Activated CD4-positive, alpha-beta memory T cell treated with anti-CD3 and anti-CD28 coated beads for 36 hours (primary cell): ENCODE measurements around the gene ZHX3. TPM values are rescaled to one million over a fixed set of nuclear protein-coding genes. Genes with fewer than 3 reads are reported as not detected.
A peak's percentile ranks its signal among the peaks of the same experiment; 100 is the strongest.
"Not testable (repeated sequence)": the region's sequence is repeated elsewhere in the genome, so short reads cannot be mapped to it uniquely, and the experiment has no call there.

Source experiments
- CTCF ChIA-PET: fragments of 350-600 bp; sonication (Branson Sonifier 250); formaldehyde crosslinking; loops from one replicate; lab custom pipeline; 2021; ENCODE audit warnings: antibody characterized with exemption, inconsistent platforms; lab: Charles Lee
- POLR2A ChIA-PET: fragments of 350-600 bp; sonication (Branson Sonifier 250); formaldehyde crosslinking; loops from one replicate; lab custom pipeline; 2021; ENCODE audit warnings: antibody characterized with exemption; lab: Charles Lee
- DNase-seq: peaks from one replicate; pipeline ENCODE4 v3.0.0-alpha.2; 2020
- H3K27ac Mint-ChIP-seq: one replicate; pipeline ENCODE4 v1.8.0; 2021; ENCODE audit warnings: mixed read lengths
- H3K27me3 Mint-ChIP-seq: one replicate; pipeline ENCODE4 v1.8.0; 2021; ENCODE audit warnings: mixed read lengths
- H3K36me3 Mint-ChIP-seq: one replicate; pipeline ENCODE4 v1.8.0; 2021; ENCODE audit warnings: mixed read lengths
- H3K4me1 Mint-ChIP-seq: one replicate; pipeline ENCODE4 v1.8.0; 2021; ENCODE audit warnings: low read depth, mixed read lengths
- H3K4me3 Mint-ChIP-seq: one replicate; pipeline ENCODE4 v1.8.0; 2021; ENCODE audit warnings: mild to moderate bottlenecking, mixed read lengths
- H3K9me3 Mint-ChIP-seq: one replicate; pipeline ENCODE4 v1.8.0; 2021; ENCODE audit warnings: mixed read lengths
- intact Hi-C: fragments of 100-400 bp; cut with micrococcal nuclease; formaldehyde crosslinking; loops from one replicate; pipeline ENCODE4 v1.15.1; 2023
- microRNA-seq: library from miRNA; unstranded; fragments of <30 nt; microRNA quantifications from one replicate; pipeline ENCODE4 v1.2.0, GENCODE V29; 2022; ENCODE audit warnings: borderline number of aligned reads, borderline microRNAs expressed, borderline replicate concordance
- total RNA-seq, 2 experiments: library from RNA; stranded (reverse); gene quantifications; one replicate each; pipeline ENCODE4 v1.2.3, GENCODE V29; 2021

ZHX3 gene
- total RNA-seq, 2 experiments from 2014 or later = 9.4 to 11.3 TPM

GRCh38 chr20:41135888-41136679 lies 181.4 kb downstream of the ZHX3 start:
- Mint-ChIP-seq H3K4me3 (peak overlapping the region; percentile 75), H3K27me3 (no peaks in the 10 kb centered on the region), H3K4me1 (peaks cover 63% of the 10 kb centered on the region), H3K36me3 (peaks cover 14% of the 10 kb centered on the region), H3K27ac (peak overlapping the region; percentile 75), H3K9me3 (no peaks in the 10 kb centered on the region)
- intact Hi-C loops = loop anchor here (1.0 to 10.0 kb wide), 5 partner anchors 36 to 299 kb away; partner anchors contain the start of genes LPIN3 and ZHX3
- CTCF ChIA-PET = interaction anchor here (0.5 to 7.4 kb wide), 39 partner anchors 8 to 245 kb away, joined by 3 to 95 read pairs (median 7); partner anchors contain the start of gene LPIN3
- POLR2A ChIA-PET = interaction anchor here (0.8 to 6.3 kb wide), 3 partner anchors 10 to 21 kb away, joined by 3 to 85 read pairs (median 4); no protein-coding TSS in a partner anchor
- DNase-seq = no peak

- POLR2A ChIA-PET = interaction anchor here (1.4 to 6.3 kb wide), 2 partner anchors 18 to 22 kb away, joined by 4 to 85 read pairs; no protein-coding TSS in a partner anchor
- peak; percentile 77 for DNase-seq
- H3K4me1 Mint-ChIP-seq = peaks cover 59% of the 10 kb centered on the region
- no peak overlapping the region for H3K27ac Mint-ChIP-seq
- H3K36me3 Mint-ChIP-seq = peaks cover 13% of the 10 kb centered on the region
- intact Hi-C loops = loop anchor here (1.0 to 10.0 kb wide), 5 partner anchors 37 to 299 kb away; partner anchors contain the start of genes LPIN3 and ZHX3
- CTCF ChIA-PET = interaction anchor here (0.5 to 7.4 kb wide), 49 partner anchors 9 to 476 kb away, joined by 3 to 95 read pairs (median 5); partner anchors contain the start of gene LPIN3
- H3K4me3 Mint-ChIP-seq = peak overlapping the region; percentile 75
- no peaks in the 10 kb centered on the region for H3K27me3 Mint-ChIP-seq
- no peaks in the 10 kb centered on the region for H3K9me3 Mint-ChIP-seq
These were observed 182.2 kb downstream of the ZHX3 start for GRCh38 chr20:41135187-41135887.

- intact Hi-C loops = loop anchor here (1.0 to 10.0 kb wide), 5 partner anchors 38 to 300 kb away; partner anchors contain the start of genes LPIN3 and ZHX3
- Mint-ChIP-seq H3K4me3 (no peak overlapping the region), H3K27ac (no peak overlapping the region), H3K4me1 (peaks cover 52% of the 10 kb centered on the region), H3K9me3 (no peaks in the 10 kb centered on the region), H3K27me3 (no peaks in the 10 kb centered on the region), H3K36me3 (peaks cover 10% of the 10 kb centered on the region)
- CTCF ChIA-PET = interaction anchor here (0.6 to 7.4 kb wide), 56 partner anchors 8 to 477 kb away, joined by 3 to 95 read pairs (median 4); partner anchors contain the start of gene LPIN3
- DNase-seq = no peak
- POLR2A ChIA-PET = interaction anchor here (1.1 to 6.3 kb wide), 2 partner anchors 12 to 23 kb away, joined by 5 to 85 read pairs; no protein-coding TSS in a partner anchor
These were observed 183.0 kb downstream of the ZHX3 start for GRCh38 chr20:41134362-41135186.

GRCh38 chr20:41133709-41134361 lies 183.7 kb downstream of the ZHX3 start:
- Mint-ChIP-seq H3K27ac (peak overlapping the region; percentile 62), H3K27me3 (no peaks in the 10 kb centered on the region), H3K4me3 (no peak overlapping the region), H3K36me3 (peaks cover 7% of the 10 kb centered on the region), H3K9me3 (no peaks in the 10 kb centered on the region), H3K4me1 (peaks cover 48% of the 10 kb centered on the region)
- ChIA-PET POLR2A (interaction anchor here (1.1 to 6.3 kb wide), 2 partner anchors 13 to 23 kb away, joined by 5 to 85 read pairs; no protein-coding TSS in a partner anchor), CTCF (interaction anchor here (0.7 to 7.4 kb wide), 29 partner anchors 8 to 211 kb away, joined by 3 to 95 read pairs (median 7); partner anchors contain the start of gene LPIN3)
- intact Hi-C loops = loop anchor here (10.0 kb wide), 1 partner anchor 301 kb away; no protein-coding TSS in a partner anchor
- DNase-seq = peak; percentile 80

- intact Hi-C loops = loop anchor here (10.0 kb wide), 1 partner anchor 302 kb away; no protein-coding TSS in a partner anchor
- not testable (repeated sequence) for H3K9me3 Mint-ChIP-seq, H3K27ac Mint-ChIP-seq, H3K27me3 Mint-ChIP-seq, H3K36me3 Mint-ChIP-seq, DNase-seq
- POLR2A ChIA-PET = interaction anchor here (0.6 kb wide), 1 partner anchor 116 kb away, joined by 4 read pairs; no protein-coding TSS in a partner anchor
- CTCF ChIA-PET = interaction anchor here (0.6 to 7.4 kb wide), 4 partner anchors 11 to 543 kb away, joined by 3 to 95 read pairs (median 50); partner anchors contain the start of gene LPIN3
- Mint-ChIP-seq H3K4me1 (peaks cover 46% of the 10 kb centered on the region), H3K4me3 (peak overlapping the region; percentile 7)
These were observed 185.1 kb downstream of the ZHX3 start for GRCh38 chr20:41132388-41132775.

GRCh38 chr20:41131594-41132387 lies 185.7 kb downstream of the ZHX3 start:
- Mint-ChIP-seq H3K9me3 (no peaks in the 10 kb centered on the region), H3K36me3 (peaks cover 3% of the 10 kb centered on the region), H3K4me1 (peaks cover 46% of the 10 kb centered on the region), H3K27ac (peak overlapping the region; percentile 66), H3K27me3 (no peaks in the 10 kb centered on the region), H3K4me3 (peak overlapping the region; percentile 7)
- POLR2A ChIA-PET = no interaction called here
- intact Hi-C loops = loop anchor here (10.0 kb wide), 1 partner anchor 303 kb away; no protein-coding TSS in a partner anchor
- CTCF ChIA-PET = interaction anchor here (1.0 to 7.4 kb wide), 2 partner anchors 207 to 208 kb away, joined by 3 to 95 read pairs; partner anchors contain the start of gene LPIN3
- DNase-seq = peak; percentile 57

Small RNAs within 50 kb of the gene (microRNA-seq; reads per million reads assigned to microRNA genes)
- gene MIR6871 = not detected

Other genes starting within 250 kb of the ZHX3 start
- 100 to 1,000 TPM; 133 to 139 TPM for gene PLCG1, start 180.2 kb downstream of the ZHX3 start, total RNA-seq
- under 1 TPM; 0.77 to 0.97 TPM for gene LPIN3, start 23.1 kb upstream of the ZHX3 start, total RNA-seq
- gene EMILIN3, start 49.1 kb upstream of the ZHX3 start, total RNA-seq = not detected